GM18868 (cell line): ENCODE results near the gene ITSN2.
"Not testable (repeated sequence)": the region's sequence is repeated elsewhere in the genome, so short reads cannot be mapped to it uniquely, and the experiment has no call there.

Experiments
- ATAC-seq: cut with Tn5 transposase; IDR thresholded peaks from one replicate; pipeline ENCODE4 v1.9.1; 2021; ENCODE audit warnings: mild to moderate bottlenecking, moderate library complexity; ENCODE audit not compliant: unreplicated experiment

The ITSN2 gene

DNA sequence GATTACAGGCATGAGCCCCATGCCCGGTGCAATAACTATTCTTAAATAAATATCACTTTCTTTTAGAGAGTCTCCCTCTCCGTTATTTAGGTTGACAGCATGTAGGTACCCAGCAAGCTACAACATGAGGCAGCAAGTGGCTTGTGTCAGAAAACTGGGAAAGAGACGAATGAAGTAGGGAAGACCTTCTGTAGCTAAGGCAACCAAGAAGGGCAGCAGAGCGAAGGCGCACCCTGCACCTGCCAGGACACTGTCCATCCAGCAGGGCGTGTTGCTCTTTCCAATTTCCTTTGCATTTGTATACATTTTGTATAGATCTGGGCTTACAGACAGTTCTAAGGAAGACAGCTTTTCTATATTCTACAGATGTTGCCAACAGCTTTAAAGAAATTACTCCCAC lies 137.4 kb downstream of the ITSN2 start:
- no peak for ATAC-seq

DNA sequence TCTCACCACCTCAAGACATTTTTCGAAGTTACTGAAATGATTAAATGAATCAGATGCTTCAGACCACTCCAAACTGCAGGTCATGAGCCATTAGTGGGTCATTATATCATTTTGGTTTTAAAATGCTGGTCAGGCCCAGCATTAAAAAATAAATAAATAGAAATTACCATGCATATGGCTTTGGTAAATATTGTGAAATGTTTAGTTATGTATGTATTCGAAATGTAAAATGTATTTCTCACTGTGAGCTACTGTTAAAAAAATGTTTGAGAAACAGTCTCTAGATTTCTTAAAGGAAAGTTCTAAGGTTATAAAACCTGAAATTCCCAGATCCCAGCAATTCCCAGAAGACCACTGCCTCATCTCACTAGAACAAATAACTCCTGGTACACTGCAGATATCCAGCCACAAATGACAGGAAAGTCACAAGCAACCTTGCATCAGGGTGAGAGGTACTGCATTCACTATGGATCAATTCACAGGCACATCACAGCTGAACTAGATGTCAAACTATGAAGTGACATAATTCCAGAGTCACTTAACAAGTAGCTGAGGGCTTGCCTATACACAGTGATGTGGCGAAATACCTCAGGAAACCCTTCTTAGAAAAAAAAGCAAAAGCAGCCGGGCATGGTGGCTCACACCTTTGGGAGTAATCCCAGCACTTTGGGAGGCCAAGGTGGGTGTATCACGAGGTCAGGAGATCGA lies 138.8 kb downstream of the ITSN2 start:
- ATAC-seq = no peak

DNA sequence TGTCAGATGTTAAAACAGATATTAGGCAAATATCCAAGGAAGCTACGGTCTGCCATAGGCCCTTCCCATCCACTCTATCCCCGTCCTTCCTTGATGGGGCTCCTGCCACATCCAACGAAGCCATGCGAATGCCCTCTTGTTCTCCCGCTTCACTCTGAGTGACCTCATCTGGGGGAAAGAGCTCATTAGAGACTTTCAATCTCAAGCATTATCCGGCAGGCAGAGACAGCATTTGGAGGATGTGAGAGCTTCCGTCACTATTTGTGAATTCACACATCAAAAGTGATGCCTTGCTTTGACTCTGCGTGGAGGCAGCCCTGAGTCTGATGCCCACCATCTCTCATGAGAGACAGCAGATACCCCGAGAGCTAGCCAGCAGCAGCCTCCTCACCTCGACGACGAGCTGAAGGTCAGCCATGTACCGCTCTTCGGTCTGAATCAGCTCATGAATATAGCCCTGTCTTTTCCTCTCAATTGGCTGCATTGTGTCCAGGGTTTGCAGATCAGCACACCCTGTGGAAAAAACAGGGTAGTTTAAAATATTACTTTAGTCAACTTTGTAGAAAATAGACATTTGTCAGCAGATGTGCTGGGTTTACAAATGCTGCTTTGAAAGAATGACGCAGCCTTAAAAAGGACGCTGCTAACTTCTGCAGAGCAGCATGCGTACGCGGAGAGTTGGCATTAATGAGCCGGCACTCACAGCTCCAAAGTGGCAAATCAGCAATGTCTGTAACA lies 139.6 kb downstream of the ITSN2 start:
- ATAC-seq = no peak

DNA sequence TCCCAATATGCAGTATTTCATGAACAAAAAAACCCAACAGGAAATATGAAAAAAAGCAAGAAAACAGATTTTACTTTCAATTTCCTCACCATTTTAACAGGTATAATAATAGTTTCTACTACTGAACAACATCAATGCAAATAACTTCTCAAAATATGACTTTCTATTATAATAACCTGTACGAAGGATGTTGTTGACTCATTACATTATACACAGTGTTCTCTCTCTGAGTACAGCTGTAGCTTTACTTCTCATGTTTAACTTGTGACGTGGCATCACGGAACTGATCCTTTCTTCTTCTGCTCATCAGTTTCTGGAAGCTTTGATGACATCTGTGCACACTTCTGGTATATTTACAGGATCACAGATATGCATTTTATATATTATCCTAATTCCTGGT lies 145.5 kb downstream of the ITSN2 start:
- ATAC-seq = peak; percentile 99

DNA sequence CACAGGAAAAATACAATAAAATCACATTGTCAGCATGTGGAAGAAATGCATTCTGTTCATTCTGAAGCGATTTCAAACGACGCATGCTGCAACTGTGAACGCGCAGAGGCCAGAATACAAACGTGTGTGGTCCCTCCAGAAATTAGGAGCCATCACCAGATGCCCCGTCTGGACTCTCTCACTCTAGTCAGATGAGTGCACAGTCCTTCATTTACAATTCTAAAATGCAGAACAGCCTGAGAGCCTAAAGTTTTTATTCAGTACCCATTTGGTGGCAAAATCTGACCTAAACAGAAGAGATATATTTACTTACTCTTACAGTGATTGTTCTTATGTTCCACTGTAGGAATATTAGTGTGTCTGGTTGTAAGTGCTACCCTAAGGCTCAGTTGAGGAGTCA lies 148.9 kb downstream of the ITSN2 start:
- ATAC-seq = no peak

DNA sequence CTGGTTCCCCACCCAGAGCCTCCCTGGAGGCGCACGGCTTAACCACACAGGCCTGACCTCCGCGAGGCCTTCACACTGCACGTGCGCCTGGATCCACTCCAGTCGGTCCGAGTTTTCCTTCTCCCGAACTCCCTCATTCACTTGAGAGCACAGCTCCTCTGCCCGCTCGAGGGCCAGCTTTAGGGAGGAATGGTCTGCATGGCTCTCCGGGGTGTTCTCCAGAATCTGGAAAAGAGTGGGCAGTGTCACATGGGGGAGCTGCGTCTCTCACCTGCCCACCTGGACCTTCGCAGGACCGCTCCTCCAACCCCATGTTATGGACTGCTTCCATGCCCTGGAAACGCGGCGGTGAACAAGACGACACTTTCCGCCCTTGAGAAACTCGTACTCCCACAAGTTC lies 149.6 kb downstream of the ITSN2 start:
- ATAC-seq = no peak

DNA sequence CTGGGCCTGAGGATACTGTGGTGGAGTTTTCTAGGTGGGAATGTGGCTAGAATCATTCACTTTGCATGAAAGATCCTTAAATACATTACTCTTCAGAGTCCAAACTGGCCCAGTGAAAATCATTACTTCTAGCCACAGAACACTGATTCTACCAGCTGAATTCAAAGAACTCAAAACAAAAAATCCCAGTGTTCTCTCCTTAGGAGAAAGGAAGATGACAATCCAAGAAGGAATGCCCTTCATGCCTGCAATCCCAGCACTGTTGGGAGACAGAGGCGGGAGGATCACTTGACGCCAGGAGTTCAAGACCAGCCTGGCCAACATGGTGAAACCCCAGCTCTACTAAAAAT lies 150.3 kb downstream of the ITSN2 start:
- no peak for ATAC-seq

DNA sequence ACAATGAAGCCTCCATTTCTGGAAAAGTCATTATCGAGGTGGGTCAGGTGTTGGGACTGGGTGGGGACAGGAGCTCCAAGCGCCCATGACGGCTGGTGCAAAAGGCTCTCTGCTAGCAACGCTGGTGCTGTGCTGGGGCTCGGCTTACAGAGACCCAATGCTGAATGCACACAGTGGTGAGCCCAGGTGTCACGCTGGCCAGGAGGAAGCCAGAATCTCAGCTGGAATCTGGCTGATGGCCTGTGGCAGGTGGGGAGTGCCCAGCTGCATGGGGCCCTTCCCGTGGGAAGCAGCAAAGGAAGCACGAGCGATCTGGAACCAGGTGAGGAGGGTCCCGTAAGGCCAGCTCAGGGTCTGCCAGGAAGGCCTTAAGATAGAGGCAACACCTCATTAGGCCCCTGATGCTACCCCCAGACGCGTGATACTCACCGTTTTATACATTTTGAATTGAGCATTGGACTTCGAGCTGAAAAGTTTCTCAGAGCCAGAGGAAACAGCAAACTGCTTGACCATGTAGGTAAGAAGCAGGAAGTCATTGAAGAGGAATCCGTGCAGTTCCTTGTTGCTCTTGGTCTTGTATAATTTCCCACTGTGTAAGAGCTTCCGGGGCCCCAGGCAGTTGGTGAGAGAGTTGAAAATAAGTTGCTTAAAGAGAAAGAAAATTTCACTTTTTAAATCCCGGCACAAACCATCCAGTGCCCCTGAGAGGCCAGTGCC lies 150.8 kb downstream of the ITSN2 start:
- no peak for ATAC-seq

DNA sequence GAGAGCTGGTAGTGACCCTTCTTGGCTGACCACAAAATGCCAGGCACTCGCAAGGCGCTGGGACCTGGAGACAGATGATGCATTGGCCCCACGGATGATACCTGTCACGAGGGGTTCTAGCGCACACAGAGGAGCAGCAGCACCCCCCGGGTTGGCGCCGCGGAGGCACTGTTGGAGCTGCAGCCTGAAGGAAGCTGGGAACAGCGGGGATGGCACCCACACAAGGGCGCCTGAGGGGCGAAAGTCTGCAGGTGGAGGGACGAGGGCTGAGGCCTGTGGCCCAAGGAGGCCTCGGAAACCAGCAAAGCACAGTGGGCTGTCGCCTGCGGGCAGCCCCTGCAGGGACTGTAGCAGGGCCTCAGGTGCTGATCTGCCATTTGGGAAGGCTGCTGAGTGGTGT lies 151.8 kb downstream of the ITSN2 start:
- no peak for ATAC-seq

DNA sequence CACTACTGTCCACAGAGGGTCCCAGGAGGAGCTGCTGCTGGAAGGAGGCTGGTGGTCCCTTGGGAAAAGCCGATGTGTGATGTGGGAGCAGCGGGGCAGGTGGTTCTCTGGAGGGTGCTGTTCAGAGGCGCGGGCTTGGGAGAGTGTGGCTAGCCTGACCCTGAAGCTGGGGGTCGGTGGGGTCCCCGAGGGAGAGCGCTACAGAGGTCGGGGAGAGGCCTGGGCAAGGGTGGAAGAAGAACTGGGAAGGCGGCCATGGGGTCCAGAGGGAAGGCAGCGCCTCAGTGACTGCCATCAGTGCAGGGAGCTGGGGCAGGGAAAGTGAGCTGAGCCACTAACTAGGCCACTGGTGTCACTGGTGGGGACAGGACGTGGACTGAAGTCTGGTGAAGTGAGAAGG lies 153.0 kb downstream of the ITSN2 start:
- no peak for ATAC-seq

DNA sequence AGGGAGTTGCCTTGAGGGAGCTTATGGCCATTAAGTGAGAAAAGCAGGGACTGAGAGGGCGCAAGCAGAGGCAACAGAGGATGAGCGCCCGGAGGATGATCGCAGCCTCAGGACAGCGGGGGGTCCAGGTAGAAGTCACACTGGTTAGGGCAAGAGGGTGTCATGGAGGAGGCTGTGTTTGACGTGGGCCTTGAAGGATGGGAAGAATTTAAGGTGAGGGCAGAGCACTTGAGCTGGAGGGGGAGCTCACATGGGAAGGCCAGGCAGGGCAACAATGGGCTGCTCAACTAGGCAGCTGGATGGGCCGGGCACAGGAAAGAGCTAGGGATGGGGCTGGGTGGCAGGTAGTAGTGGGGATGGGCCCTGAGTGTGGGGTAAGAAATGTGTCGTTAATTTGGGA lies 153.6 kb downstream of the ITSN2 start:
- no peak for ATAC-seq

DNA sequence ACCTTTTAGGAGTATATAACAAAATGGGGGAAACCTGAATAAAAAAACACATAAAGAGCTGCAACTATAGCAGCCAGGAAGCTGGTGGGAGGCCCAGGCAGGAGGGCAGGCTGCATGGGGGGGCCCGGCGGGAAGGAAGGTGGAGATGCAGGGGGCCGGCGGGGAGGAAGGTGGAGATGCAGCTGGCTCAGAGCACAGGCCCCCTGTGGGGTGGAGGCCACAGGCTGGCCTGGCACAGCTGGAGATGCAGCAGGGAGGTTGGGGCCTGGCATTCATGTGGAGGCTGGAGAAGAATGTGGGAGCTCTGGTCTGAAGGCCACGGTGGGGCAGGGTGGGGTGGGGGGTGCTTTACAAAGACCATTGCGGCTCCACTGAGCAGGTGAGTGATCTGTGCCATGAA lies 154.1 kb downstream of the ITSN2 start:
- no peak for ATAC-seq

DNA sequence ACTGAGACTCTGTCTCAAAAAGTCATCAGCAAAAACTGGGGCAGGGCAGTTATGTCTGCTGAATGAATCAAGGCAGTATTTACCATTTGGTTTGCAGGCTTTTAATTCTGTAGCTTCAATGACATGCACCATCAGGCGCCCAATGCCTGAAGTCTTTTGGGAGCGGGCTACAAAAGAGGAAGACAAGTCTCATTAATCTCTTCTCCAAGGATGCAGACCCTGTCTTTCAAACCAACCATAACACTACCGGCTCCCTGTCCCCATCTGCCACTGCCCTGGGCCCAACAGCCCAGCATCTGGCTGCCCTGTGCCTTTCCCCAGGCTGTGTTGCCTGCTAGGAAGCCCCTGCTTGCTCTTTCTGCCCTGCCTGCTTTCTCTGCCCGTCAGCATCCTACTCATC lies 155.2 kb downstream of the ITSN2 start:
- no peak for ATAC-seq

DNA sequence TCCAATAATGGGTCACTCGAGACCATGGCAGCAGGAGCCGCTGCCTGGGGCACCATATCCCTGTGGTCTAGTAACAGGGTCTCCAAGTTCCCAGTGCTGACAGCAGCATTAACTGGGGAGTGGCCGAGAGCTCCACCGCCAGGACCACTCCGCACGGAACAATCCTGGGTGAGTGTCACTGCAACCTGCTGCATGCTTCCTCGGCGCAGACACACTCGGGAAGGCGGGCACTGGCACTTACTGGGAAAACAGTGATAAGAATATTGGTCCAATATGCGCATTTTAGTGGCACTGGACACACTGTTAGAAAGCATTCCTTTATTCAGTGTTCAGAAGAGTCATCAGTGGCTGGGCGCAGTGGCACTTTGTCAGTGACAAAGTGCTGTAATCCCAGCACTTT lies 155.8 kb downstream of the ITSN2 start:
- no peak for ATAC-seq

DNA sequence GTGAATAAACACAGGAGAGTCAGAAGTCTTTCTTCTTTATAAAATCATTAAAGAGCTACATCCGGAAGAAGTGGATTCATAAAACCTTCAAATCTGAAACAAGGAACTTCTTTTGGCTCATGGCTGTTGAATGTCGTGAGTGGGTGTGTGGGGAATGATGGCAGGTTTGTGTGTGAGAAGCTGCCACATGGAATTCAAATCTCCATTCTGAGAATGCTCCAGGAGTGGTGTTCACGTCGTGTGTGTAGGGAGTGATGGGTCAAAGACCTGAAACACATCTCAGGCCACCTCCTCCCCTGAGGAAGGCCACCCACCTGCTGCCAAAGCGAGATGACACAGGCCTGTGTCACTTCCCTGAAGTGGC lies 156.6 kb downstream of the ITSN2 start:
- ATAC-seq = no peak

DNA sequence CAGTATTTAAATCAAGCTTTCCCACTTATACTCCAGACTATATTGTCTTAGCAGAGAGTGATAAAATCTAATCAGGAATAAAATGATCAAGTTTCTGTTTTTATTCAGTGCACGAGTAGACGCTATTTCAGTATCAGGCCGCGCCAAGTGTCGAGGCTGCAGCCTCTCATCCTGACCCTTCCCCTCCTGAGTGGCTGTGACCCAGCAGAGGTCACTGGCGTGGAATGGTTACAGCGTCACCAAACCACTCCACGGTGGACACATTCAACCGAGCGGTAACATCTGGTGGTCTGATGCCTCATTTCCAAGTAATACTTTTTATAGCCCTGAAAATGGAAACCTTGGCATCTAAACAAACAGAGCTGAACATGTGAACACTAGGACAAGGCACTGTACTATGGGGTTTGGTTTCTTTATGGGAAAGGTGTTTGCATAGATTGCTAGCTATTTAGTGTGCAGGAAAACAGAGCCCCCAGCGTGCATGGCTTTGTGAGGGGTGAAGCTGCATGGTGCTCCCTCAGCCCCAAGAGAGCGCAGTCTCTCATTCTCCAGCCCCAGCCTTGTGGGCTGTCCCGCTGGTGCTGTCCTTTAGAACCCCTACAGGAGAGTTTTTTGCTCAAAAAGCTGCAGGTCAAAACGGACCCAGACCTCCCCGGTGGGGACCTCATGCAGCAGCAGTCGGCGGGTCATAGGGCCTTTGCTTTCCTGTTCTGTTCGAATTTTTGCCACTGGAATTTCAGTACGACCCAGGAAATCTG lies 157.1 kb downstream of the ITSN2 start:
- ATAC-seq = no peak

DNA sequence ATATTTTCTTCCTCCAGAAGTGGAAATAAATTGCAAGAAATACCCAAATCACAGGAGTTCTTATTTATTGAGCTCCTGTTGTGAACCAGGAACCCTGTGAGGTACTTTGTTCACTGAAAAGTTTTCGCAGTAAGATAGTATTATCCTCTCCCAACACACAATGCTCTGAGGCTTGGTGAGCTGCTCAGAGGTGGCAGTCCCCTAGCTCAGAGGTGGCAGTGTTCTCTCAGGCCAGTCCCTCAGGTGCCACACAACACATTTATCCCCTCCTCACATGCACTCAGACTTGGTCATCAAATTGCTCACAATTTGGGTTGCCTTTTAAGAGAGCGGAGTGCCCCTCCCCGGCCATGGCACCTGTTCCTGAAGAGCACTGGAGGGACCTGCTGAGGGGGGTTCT lies 159.5 kb downstream of the ITSN2 start:
- no peak for ATAC-seq

DNA sequence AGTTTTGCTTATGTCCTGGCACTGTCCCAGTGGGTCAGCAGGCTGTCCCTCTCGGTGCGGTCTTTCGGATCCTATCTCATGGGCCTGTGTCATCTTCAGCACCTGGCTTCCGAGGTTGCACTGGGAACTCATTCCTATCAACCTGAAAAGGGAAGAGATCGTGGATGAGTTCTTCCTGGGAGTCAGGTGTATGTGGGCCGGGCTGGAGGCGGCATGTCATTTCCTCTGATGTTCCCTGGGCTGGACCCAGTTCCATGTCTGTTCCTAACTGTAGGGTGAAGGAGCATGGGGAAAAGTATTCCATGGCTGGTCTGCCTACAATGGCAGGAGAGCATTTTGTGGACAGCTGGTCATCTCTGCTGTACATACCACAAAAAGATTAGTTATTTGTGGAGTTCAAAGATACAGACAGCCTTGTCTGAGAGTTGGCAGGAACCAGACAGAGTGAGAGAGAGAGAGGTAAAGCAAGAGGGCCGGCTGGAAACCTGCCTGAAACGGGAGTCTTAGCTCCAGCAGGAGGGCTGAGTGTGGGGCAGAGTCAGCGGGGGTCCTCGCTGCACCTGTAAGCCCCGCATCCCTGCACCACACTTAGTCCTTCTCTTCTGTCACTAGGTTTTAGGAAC lies 160.3 kb downstream of the ITSN2 start:
- no peak for ATAC-seq

DNA sequence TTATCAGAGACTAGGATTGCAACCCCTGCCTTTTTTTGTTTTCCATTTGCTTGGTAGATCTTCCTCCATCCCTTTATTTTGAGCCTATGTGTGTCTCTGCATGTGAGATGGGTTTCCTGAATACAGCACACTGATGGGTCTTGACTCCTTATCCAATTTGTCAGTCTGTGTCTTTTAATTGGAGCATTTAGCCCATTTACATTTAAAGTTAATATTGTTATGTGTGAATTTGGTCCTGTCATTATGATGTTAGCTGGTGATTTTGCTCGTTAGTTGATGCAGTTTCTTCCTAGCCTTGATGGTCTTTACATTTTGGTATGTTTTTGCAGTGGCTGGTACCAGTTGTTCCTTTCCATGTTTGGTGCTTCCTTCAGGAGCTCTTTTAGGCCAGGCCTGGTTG lies 163.1 kb downstream of the ITSN2 start:
- ATAC-seq = not testable (repeated sequence)

DNA sequence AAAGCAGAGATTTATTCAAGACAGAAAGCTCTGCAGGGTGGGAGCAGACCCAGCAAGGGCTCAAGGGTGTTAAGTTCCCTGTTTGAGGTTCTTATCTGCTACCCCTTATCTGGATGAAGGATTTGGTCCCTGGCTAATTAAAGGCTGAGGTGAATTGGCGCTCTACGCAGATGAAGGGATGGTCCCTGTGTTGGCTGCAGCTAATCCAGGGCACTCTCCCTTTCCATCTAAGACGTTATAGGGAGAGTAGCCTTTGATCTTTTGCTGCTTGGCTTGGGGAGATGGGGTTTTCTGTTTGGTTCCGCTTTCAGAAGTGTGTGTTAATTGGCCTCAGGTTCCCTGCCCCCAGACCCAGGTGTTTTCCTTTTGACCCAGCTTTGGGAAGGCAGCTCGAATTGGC lies 168.5 kb downstream of the ITSN2 start:
- ATAC-seq = no peak

DNA sequence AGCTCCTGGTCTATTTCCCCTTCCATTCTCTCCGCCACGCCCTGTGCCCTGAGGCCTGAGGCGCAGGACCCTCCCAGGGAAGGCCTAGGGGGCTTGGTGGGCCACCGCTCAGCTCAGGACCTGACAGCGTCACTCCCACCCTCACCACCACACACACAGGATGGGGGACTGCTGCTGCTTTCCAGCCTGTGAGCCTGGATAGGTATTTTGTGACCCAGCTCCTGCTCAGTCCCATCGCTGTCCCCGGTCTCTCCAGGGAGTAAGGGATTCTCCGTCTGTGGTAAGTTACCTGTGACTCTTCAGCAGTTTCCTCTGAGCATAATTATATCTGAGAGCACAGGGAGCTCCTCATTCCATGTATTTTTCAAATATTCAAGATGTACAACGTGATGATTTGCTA lies 169.2 kb downstream of the ITSN2 start:
- ATAC-seq = no peak
